NOMO-1 treated with dmso at 0.1 percent for 144 hours (cell line): Measurements from ENCODE around the gene TRAPPC1.
A peak's percentile ranks its signal among the peaks of the same experiment; 100 is the strongest.
"Not testable (repeated sequence)": the region's sequence is repeated elsewhere in the genome, so short reads cannot be mapped to it uniquely, and the experiment has no call there.

ENCODE experiments used
- DNase-seq: peaks from one replicate; lab custom pipeline; 2025; ENCODE audit not compliant: unreplicated experiment; lab: John Stamatoyannopoulos, UW

Gene TRAPPC1

DNA sequence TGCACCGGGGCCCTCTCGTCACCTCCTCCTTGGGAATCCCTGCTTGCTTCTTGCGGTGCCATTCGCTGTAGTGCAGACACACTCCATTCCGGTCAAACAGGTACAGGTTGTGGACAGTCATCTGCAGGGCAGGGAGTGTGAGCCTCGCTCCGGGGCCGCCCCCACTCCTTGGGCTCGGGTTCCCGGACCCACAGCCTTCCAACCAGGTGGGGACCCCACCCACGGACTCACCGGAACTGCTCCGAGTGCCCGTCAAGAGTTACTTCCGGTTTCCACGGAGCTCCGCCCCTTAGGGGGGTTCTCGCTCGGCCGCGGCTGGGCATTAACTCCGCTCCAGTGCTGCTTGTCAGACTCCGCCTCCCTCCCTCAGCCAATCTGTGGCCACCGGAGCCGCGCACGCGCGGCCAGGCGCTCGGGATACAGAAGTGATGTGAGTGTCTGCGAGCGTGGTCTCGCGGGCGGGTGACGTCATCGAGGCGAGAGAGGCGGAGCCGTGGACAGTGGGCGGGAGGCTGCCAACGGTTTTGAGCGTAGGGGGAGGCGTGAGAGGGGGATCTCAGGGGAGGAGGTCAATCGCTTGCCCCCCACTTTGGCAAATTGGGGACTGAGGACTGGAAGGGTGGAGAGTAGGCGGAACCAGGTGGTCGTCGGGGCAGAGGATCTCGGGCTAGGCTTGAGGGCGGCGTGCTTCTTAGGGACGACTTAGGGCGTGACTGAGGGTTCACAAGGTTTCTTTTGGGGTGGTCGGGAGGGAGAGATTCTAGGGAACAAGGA is at the start of gene TRAPPC1, which contains the start of gene CNTROB:
TSS of gene TRAPPC1 (minus strand) at position 238 of the 774 bp plus-strand sequence. CDS start at position 121, 117 bp downstream.
TSS of gene CNTROB (plus strand) at position 498 of the 774 bp plus-strand sequence. CDS start 874 bp downstream, outside the sequence.
- DNase-seq, result peak; percentile 99

GRCh38 chr17:7977805-7978204 is 46.1 kb upstream of the TRAPPC1 start:
- no peak for DNase-seq

GRCh38 chr17:7977039-7977438 is 45.3 kb upstream of the TRAPPC1 start:
- no peak for DNase-seq

DNA sequence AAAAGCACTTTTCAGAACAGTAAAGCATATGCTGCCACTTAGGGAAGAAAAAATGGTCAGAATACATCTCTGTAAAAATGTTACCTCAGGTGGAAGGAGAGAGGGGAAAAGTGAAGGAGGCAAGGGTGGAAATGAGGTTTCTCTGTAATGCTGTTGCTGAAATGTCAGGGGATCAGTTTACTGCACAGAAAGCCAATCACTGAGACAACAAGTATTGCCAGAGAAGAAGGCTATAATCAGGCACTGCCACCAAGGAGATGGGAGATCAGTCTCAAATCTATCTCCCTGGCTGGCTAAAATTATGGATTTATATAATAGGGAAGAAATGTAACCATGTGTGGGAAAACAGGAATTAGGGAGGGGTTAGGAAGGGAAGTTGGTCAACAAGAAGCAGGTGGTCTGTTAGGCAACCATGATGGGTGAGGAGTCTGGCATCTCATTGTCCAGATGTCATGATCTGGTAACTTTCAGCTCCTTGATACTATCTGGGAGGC is 42.9 kb upstream of the TRAPPC1 start:
- no peak for DNase-seq

DNA sequence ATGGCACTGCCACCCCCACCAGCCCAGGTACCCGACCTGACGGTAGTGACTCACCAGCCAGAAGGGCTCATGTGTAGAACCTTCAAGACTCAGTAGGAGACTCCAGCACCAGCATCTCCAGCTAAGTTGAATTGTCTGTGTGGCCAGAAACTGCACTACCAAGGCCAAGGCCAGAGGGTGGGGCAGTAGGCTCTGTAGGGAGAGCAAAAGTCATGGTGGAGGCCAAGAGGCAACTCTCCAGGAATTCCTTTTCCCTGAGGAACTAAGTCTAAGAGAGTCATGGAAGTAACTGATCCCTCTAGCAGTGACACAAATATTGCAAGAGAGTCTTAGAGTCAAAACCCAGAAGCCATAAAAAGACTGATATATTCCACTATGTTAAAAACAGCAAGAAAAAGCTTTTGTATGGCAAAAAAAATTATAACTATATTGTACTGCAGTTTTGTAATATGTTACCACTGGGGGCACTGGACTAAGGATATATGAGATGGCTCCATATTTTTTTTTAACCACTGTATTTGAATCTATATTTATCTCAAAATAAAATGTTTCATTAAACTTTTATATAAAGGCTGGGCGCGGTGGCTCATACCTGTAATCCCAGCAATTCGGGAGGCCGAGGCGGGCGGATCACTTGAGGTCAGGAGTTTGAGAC is 40.5 kb upstream of the TRAPPC1 start:
- DNase-seq, result no peak

- no peak for DNase-seq
Measured at GRCh38 chr17:7971651-7972050, 39.9 kb upstream of the TRAPPC1 start.

- DNase-seq, result peak; percentile 79
Measured at GRCh38 chr17:7969433-7969832, 37.7 kb upstream of the TRAPPC1 start.

DNA sequence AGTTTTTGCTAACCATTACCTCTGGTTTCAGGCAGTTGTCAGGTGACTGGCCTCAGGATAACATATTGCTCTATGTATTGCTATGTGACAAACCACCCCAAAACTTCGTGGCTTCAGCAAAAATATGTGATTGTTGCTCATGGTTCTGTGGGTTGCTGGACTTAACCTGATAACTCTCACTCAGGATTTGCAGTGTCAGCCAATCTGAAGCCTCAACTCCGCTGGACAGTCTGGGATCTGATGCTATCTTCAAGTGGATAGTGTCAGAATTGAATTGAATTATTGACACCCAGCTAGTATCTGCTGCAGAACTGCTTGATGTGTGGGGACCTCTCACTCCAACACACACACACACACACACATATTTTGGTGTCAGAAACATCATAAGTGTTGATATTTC is 36.0 kb upstream of the TRAPPC1 start:
- no peak for DNase-seq

GRCh38 chr17:7961421-7961820 is 29.7 kb upstream of the TRAPPC1 start:
- no peak for DNase-seq

GRCh38 chr17:7959503-7960253 is 27.9 kb upstream of the TRAPPC1 start:
- peak; percentile 66 for DNase-seq

DNA sequence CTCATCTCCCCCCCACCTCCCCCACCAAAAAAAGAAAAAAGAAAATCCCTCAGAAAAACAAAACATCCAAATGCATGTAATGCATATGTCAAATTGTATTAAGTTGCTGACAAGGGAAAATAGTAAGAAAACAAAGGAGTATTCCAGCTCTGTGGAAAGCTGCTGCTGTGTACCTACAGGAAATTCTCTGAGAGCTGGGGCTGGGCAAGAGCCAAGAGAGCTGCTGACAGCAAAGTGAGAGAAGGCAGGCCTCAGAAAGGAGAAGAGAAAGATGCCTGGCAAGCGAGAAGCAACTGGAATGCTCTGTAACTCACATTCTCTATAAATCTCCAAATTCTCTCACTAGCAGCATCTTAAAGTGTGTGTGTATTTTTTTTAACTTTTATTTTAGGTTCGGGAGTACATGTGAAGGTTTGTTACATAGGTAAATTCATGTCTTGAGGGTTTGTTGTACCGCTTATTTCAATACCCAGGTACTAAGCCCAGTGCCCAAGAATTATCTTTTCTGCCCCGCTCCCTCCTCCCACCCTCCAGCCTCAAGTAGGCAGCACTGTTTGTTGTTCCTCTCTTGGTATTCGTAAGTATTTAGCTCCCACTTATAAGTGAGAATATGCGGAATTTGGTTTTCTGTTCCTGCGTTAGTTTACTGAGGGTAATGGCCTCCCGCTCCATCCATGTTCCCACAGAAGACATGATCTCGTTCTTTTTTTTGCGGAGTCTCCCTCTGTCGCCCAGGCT is 24.7 kb upstream of the TRAPPC1 start:
- DNase-seq, result no peak

GRCh38 chr17:7955414-7956227 is 23.9 kb upstream of the TRAPPC1 start:
- peak; percentile 10 for DNase-seq

DNA sequence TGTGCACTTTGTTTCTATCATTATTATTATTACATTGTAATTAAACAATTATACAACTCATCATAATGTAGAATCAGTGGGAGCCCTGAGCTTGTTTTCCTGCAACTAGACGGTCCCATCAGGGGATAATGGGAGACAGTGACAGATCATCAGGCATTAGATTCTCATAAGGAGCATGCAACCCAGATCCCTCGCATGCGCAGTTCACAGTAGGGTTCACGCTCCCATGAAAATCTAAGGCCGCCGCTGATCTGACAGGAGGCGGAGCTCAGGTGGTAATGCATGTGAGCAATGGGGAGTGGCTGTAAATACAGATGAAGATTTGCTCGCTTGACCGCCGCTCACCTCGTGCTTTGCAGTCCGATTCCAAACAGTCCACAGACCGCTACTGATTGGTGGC is 21.5 kb upstream of the TRAPPC1 start:
- DNase-seq, result not testable (repeated sequence)

DNA sequence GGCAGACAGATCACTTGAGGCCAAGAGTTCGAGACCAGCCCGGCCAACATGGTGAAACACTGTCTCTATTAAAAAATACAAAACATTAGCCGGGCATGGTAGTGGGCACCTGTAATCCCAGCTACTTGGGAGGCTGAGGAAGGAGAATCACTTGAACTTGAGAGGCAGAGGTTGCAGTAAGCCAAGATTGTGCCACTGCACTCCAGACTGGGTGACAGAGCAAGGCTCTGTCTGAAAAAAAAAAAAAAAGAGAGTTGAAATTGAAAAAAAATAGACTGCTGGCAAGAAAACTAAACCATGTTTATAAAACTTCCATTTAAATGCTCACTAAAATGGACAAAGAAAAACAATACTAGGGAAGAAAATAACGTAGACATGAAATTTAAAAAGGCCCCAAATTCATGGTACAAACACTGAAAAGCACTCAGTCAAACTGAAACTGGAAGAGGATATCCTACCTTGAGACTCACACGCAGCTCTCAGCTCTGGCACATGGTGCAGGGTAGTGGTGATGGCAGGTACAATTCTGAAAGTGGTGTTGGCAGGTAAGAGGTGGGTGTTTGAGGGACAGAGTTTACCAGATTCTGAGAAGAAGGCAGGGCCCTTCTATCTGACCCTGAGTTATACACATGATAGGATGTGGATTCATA is 19.5 kb upstream of the TRAPPC1 start:
- no peak for DNase-seq

- no peak for DNase-seq
Measured at GRCh38 chr17:7950578-7950977, 18.8 kb upstream of the TRAPPC1 start.

DNA sequence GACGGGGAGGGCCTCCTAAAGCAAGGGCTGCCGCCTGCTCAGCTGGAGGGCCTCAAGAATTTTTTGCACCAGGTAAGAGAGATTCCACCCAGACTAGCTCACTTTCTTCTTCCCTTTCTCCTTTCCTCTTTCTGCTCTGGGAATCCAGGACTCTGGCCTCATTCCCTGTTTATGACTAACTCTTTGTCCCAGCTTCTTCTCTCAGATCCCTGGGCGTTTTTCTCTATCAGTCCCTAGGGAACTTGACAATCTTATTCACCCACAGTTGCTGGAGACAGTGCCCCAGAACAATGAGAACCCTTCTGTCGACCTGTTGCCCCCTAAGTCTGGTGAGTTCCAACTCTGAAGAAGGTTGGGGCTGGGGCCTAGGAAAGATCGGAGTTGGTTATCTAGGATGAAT is 15.9 kb upstream of the TRAPPC1 start:
- no peak for DNase-seq

- no peak for DNase-seq
Measured at GRCh38 chr17:7946441-7946840, 14.7 kb upstream of the TRAPPC1 start.

- DNase-seq, result no peak
Measured at GRCh38 chr17:7945651-7946050, 13.9 kb upstream of the TRAPPC1 start.

- DNase-seq, result no peak
Measured at GRCh38 chr17:7944326-7944725, 12.6 kb upstream of the TRAPPC1 start.
